Measurements from ENCODE around the gene APPL1.

DNA sequence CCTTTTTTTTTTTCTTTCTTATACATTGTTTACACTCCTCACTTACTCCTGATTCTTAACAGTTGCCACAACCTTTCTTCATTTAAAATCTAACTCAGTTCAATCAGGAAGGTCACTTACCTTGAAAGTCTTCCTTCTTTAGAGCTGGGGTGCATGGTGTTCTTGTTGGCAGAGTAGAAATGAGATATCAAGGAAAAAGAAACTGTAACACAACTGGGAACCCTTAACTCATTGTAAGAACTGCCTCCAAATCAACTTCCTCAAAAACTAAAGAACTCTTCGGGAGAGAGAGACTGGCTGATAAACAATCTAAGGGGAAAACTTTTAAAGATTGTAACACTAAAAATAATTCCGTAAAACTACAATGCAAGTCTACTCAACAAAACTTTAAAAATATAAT is 1.4 kb upstream of the APPL1 start:
- TF ChIP-seq, protein P1, sequence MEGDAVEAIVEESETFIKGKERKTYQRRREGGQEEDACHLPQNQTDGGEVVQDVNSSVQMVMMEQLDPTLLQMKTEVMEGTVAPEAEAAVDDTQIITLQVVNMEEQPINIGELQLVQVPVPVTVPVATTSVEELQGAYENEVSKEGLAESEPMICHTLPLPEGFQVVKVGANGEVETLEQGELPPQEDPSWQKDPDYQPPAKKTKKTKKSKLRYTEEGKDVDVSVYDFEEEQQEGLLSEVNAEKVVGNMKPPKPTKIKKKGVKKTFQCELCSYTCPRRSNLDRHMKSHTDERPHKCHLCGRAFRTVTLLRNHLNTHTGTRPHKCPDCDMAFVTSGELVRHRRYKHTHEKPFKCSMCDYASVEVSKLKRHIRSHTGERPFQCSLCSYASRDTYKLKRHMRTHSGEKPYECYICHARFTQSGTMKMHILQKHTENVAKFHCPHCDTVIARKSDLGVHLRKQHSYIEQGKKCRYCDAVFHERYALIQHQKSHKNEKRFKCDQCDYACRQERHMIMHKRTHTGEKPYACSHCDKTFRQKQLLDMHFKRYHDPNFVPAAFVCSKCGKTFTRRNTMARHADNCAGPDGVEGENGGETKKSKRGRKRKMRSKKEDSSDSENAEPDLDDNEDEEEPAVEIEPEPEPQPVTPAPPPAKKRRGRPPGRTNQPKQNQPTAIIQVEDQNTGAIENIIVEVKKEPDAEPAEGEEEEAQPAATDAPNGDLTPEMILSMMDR (IDR thresholded peaks at IDR 0.05; ENCODE audit: extremely low read depth in 1 of 2, insufficient read depth in 1 of 2, low read depth in 1 of 2, low read length in 2 of 2), result no peak
- no peak for TF ChIP-seq POLR2A (IDR thresholded peaks at IDR 0.05; ENCODE audit: low read depth, low read length)
- no peak for TF ChIP-seq EZH2 (IDR thresholded peaks at IDR 0.05; ENCODE audit: borderline replicate concordance, low read depth, low read length, severe bottlenecking)
- no peak for TF ChIP-seq POLR2AphosphoS5 (IDR thresholded peaks at IDR 0.05; ENCODE audit: insufficient read depth, low read depth, low read length)
- TF ChIP-seq, protein P2, sequence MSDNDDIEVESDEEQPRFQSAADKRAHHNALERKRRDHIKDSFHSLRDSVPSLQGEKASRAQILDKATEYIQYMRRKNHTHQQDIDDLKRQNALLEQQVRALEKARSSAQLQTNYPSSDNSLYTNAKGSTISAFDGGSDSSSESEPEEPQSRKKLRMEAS (IDR thresholded peaks at IDR 0.05; ENCODE audit: insufficient read depth, insufficient read length), result no peak
- no peak for TF ChIP-seq JUN (IDR thresholded peaks at IDR 0.05; ENCODE audit: borderline replicate concordance, insufficient read depth, insufficient read length, low read depth)
- TF ChIP-seq GATA2 (IDR thresholded peaks at IDR 0.05; ENCODE audit: insufficient read depth, insufficient read length, low read depth, low read length), result no peak

All from endothelial cell of umbilical vein (primary cell).